HEK293T (cell line): ENCODE data around the gene EXOC3L1.

ENCODE experiments used
- CTCF ChIA-PET: fragments of 350-600 bp; formaldehyde crosslinking; extraction: SDS; loops from one replicate; lab custom pipeline; 2021; ENCODE audit warnings: antibody characterized with exemption, inconsistent platforms; lab: Yijun Ruan, JAX
- POLR2A ChIA-PET: fragments of 350-600 bp; formaldehyde crosslinking; extraction: SDS; loops from one replicate; lab custom pipeline; 2020; ENCODE audit warnings: antibody characterized with exemption, inconsistent platforms; lab: Yijun Ruan, JAX
- DNase-seq: peaks from one replicate; pipeline ENCODE4 v3.0.0; 2012; ENCODE audit warnings: mixed read lengths; ENCODE audit errors: extremely low spot score
- ARNT ChIP-seq: fragments of 450-650 bp; IDR thresholded peaks from 2 replicates; pipeline ENCODE4 v1.6.1; 2017; ENCODE audit warnings: mild to moderate bottlenecking
- BHLHE40 ChIP-seq: fragments of 450-650 bp; IDR thresholded peaks from 2 replicates; pipeline ENCODE4 v1.6.1; 2016; ENCODE audit warnings: mild to moderate bottlenecking, moderate library complexity, borderline replicate concordance
- CTBP1 ChIP-seq: fragments of 450-650 bp; IDR thresholded peaks from 2 replicates; pipeline ENCODE4 v1.6.1; 2016; ENCODE audit warnings: borderline replicate concordance
- ELF4 ChIP-seq: fragments of 450-650 bp; IDR thresholded peaks from 2 replicates; pipeline ENCODE4 v1.6.1; 2017; ENCODE audit warnings: antibody characterized with exemption
- FOXA1 ChIP-seq: fragments of 450-650 bp; IDR thresholded peaks from 2 replicates; pipeline ENCODE4 v1.6.1; 2016; ENCODE audit warnings: mild to moderate bottlenecking
- FOXK2 ChIP-seq: fragments of 450-650 bp; IDR thresholded peaks from 2 replicates; pipeline ENCODE4 v1.6.1; 2016; ENCODE audit warnings: mild to moderate bottlenecking
- FOXM1 ChIP-seq: fragments of 450-650 bp; IDR thresholded peaks from 2 replicates; pipeline ENCODE4 v1.6.1; 2017; ENCODE audit warnings: mild to moderate bottlenecking, borderline replicate concordance
- HDGF ChIP-seq: fragments of 450-650 bp; IDR thresholded peaks from 2 replicates; pipeline ENCODE4 v1.6.1; 2017; ENCODE audit warnings: antibody characterized with exemption, borderline replicate concordance
- L3MBTL2 ChIP-seq: fragments of 450-650 bp; conservative IDR thresholded peaks from 2 replicates; pipeline ENCODE4 v1.6.1; 2016; ENCODE audit warnings: mild to moderate bottlenecking
- LEF1 ChIP-seq: fragments of 450-650 bp; IDR thresholded peaks from 2 replicates; pipeline ENCODE4 v1.6.1; 2017; ENCODE audit warnings: mild to moderate bottlenecking, borderline replicate concordance
- NFRKB ChIP-seq: fragments of 450-650 bp; IDR thresholded peaks from 2 replicates; pipeline ENCODE4 v1.6.1; 2016; ENCODE audit warnings: mild to moderate bottlenecking, moderate library complexity
- SP1 ChIP-seq: fragments of 450-650 bp; IDR thresholded peaks from 2 replicates; pipeline ENCODE4 v1.6.1; 2017
- SUZ12 ChIP-seq: fragments of 450-650 bp; IDR thresholded peaks from 2 replicates; pipeline ENCODE4 v1.6.1; 2016; ENCODE audit warnings: mild to moderate bottlenecking
- TARDBP ChIP-seq: fragments of 450-650 bp; IDR thresholded peaks from 2 replicates; pipeline ENCODE4 v1.6.1; 2016
- ZNF384 ChIP-seq: fragments of 450-650 bp; IDR thresholded peaks from 2 replicates; pipeline ENCODE4 v1.6.1; 2016
- TF ChIP-seq, protein P1 (sequence below): fragments of 450-650 bp; IDR thresholded peaks from 2 replicates; pipeline ENCODE4 v1.6.1; 2016

Gene EXOC3L1

DNA sequence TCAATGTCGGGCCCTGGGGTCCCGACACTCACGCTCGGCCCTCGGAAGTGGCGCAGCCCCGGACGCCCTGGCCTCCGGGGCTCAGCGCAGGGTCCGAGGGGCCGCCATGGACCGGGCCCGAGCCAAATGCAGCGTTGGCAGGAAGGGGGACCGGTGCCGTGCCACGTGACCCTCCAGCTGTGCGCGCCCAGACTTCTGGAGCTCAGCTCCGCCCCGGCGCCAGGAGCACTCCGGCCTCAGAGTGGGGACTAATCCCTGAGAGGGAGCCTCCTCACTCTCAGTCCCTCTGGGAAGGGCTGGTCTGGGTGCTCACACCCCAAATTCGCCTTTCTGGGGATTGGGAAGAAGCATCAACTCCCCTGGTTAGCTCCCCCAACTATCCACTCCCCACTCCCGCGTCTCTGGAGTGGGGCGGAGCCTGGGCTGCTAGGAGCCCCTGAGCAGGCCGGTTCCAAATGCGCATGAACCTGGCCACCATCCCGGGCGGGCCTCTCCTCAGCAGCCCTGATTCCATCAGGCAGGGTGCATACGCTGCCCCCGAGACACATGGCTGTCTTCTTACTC, 39.0 kb downstream of the EXOC3L1 start, which contains the start of gene B3GNT9:
Gene B3GNT9, minus strand, starts transcription at position 166 of the 564 bp plus-strand sequence. CDS start 513 bp downstream, outside the sequence.
- TF ChIP-seq NFRKB: no peak
- TF ChIP-seq LEF1: no peak
- TF ChIP-seq L3MBTL2: no peak
- TF ChIP-seq BHLHE40: no peak
- no peak for TF ChIP-seq CTBP1
- TF ChIP-seq ZNF384: no peak
- TF ChIP-seq SUZ12: no peak
- no peak for TF ChIP-seq FOXK2
- no peak for TF ChIP-seq FOXM1
- no peak for TF ChIP-seq HDGF
- TF ChIP-seq ELF4: no peak
- no peak for TF ChIP-seq SP1
- no peak for TF ChIP-seq ARNT
- CTCF ChIA-PET: interaction anchor here (1.6 kb wide), 1 partner anchor 138 kb away, joined by 5 read pairs; no protein-coding TSS in a partner anchor
- POLR2A ChIA-PET: interaction anchor here (2.3 kb wide), 1 partner anchor 190 kb away, joined by 5 read pairs; the partner anchor contains the start of gene CES3
- no peak for DNase-seq

DNA sequence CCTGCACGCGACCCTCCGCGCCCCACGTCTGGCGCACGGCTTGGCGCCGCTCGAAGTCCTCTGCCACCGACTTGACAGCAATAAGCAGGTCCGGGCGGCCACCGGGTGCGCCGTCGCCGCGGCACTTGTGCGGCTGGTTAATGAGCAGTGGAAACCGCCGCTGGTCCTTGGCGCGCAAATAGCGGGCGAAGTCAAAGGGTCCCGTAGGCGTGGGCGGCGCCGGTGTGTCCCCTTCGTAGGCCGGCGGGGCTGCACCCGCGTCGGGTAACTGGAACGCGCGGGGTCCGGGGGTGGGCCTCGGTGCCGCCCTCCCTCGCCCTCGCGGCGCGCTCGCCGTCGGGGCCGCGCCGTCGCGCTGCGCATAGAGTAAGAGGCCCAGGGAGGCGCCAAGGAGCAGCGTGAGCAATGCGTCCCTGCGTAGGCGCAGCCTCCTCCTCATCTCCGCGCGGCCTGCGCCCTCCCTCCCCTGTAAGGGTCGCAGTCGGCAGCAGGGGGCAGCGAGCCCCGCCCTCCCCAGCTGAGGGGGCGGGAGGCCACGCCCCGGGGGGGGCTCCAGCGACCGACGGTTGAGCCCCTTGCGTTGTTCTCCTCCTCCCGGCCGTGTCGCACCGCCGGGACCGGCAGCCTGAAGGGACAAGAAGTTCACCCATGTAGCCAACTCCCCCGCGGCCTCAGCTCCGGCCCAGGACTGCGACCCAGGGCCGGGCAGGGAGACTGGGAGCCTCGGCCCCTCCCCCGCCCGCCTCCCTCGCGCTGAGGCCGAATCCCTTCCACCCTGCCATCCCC, 39.7 kb downstream of the EXOC3L1 start:
- CTCF ChIA-PET: interaction anchor here (1.6 kb wide), 1 partner anchor 137 kb away, joined by 5 read pairs; no protein-coding TSS in a partner anchor
- no peak for DNase-seq
- POLR2A ChIA-PET: no interaction called here
- no peak for TF ChIP-seq SUZ12
- no peak for TF ChIP-seq TARDBP
- no peak for TF ChIP-seq LEF1
- no peak for TF ChIP-seq NFRKB
- TF ChIP-seq, protein P1, sequence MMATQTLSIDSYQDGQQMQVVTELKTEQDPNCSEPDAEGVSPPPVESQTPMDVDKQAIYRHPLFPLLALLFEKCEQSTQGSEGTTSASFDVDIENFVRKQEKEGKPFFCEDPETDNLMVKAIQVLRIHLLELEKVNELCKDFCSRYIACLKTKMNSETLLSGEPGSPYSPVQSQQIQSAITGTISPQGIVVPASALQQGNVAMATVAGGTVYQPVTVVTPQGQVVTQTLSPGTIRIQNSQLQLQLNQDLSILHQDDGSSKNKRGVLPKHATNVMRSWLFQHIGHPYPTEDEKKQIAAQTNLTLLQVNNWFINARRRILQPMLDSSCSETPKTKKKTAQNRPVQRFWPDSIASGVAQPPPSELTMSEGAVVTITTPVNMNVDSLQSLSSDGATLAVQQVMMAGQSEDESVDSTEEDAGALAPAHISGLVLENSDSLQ: no peak

DNA sequence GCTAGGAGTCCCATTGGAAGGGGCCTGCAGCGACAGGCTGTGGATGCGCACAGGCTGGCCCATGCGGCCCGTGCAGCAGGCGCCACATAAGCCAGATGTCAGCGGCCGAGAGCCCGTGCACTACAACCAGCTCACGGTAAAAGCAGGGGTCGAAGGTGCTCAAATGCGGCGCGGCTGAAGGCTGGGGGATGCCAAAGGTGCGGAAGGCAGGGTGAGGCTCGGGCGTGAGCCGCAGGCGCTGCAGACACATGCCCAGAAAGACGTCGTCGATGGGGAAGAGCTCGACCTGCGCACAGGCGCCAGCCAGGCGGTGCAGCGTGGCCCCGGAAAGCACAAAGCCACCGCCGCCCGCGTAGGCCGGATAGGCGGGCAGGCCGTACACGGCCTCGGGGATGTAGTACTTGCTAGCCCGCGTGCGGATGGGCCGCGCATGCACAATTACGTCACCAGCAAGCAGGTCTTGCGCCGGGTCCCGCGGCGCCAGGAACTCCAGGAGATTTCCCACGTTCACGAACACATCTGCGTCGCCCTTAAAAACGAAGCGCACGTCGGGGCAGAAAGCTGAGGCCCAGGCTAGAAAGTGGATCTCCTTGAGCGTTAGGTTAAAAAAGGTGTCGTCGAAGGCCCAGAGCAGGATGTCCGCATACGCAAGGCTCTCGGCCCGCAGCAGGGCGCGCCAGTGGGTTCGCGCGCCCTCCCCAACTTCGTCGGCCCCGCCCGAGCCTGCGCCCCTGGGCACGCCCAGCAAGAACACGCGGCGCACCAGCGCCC, 40.5 kb downstream of the EXOC3L1 start:
- CTCF ChIA-PET: no interaction called here
- POLR2A ChIA-PET: no interaction called here
- no peak for DNase-seq
- TF ChIP-seq HDGF (no peak), TARDBP (no peak), ARNT (no peak), BHLHE40 (no peak), L3MBTL2 (no peak), CTBP1 (no peak), LEF1 (no peak)
- TF ChIP-seq, protein P1: no peak

DNA sequence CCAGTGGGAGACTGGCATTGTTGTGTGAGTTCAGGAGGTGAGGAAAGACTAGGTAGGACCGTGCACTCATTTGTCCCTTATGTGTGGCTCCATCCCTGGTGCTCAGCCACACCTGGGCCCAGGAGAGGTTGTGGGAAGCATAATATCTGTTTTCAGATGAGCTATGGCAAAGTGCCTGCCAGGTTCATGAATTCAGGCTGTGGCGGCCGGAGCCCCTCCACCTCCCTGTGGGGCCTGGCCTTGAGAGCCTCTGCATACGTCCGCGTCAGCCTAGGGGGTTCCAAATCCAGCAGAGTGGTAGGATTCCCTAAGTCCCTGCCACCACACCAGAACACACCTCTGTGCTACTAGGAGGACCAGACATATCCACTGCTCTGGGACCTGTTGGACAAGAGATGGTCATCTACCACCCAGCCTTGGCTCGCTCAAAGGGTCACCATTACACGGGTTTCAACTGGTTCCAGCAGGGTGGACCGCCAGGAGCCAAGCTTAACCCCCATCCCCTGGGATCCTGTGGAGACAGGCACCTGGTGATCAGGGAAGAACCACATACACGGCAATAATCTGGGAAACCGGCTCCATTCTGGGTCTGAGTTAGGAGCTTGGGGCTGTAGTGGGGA, 41.2 kb downstream of the EXOC3L1 start:
- TF ChIP-seq SP1: no peak
- CTCF ChIA-PET: no interaction called here
- no peak for DNase-seq
- POLR2A ChIA-PET: no interaction called here

DNA sequence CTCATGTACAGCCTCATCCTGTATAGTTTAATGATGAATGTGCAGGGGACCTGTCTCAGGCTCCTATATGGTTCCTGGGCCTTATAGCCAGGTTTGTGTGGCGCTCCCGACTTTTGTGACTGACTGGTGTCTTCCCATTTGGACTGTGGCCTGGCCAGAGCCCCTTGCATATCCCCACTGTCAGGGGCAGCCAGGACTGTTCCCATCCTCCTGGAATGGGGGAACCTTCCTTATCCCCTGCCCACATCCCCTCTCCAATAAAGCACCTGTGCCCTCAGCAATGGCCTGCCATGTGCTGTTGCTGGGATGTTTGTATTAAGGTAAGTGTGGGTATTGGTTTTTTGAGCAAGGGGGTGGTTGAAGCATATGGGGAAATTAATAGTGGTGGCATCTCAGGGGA, 41.7 kb downstream of the EXOC3L1 start:
- POLR2A ChIA-PET: no interaction called here

DNA sequence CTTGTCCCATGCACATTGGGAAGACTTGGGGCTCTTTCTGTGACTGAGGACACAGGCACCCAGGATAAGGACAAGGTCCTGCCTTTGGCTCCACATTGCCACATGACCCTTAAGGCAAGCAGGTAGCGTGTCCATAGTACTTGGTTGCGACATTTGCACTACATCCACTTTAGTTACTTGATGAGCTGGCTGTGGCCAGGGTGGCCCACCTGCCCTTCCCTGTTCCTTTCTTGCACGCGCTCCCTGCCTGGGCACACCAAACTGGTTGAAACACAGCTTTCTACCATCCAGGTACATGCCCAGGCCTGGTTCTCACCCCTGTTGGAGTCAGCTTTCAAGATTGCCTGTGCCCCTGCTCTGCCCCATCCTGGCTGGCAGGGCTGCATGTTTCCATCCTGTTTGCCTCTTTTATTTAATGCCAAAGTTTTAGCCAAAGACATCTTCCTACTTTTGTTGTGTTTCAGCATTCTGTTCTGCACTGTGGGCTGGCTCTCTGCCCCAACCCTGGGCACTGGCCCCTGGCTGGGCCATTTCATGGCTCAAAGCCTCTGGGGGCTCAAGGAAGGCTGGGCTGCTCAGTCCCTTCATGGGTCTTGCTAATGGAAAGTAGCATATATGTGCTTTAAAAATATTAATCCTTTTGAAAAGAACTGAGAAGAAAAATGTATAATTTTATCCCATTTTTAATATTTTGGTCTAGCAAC, 42.3 kb downstream of the EXOC3L1 start:
- ChIA-PET POLR2A (no interaction called here), CTCF (no interaction called here)
- TF ChIP-seq SP1: no peak
- no peak for TF ChIP-seq FOXK2
- no peak for TF ChIP-seq ELF4
- TF ChIP-seq LEF1: no peak
- no peak for TF ChIP-seq L3MBTL2
- TF ChIP-seq FOXA1: no peak
- no peak for TF ChIP-seq CTBP1
- TF ChIP-seq NFRKB: no peak
- TF ChIP-seq BHLHE40: no peak
- TF ChIP-seq ARNT: no peak
- no peak for TF ChIP-seq ZNF384
- TF ChIP-seq SUZ12: no peak
- TF ChIP-seq FOXM1: no peak
- no peak for TF ChIP-seq HDGF
- TF ChIP-seq, protein P1: no peak
- TF ChIP-seq TARDBP: no peak
- no peak for DNase-seq

More for the DNA sequence above, 41.7 kb downstream of the EXOC3L1 start:
- CTCF ChIA-PET: no interaction called here
- DNase-seq: no peak
- no peak for TF ChIP-seq BHLHE40
- TF ChIP-seq LEF1: no peak
- no peak for TF ChIP-seq L3MBTL2
- no peak for TF ChIP-seq ZNF384
